ENCODE data around the gene DMPK.
A peak's percentile ranks its signal among the peaks of the same experiment; 100 is the strongest.

The DMPK gene

GRCh38 chr19:45782162-45782691, at the start of gene DMPK:
DMPK (minus strand) TSS chr19:45782490; CDS start chr19:45782352, 138 bp downstream.
- DNase-seq, result no peak

- no peak for DNase-seq
These were observed 46.7 kb upstream of the DMPK start for GRCh38 chr19:45828945-45829344.

- no peak for DNase-seq
These were observed 46.2 kb upstream of the DMPK start for GRCh38 chr19:45828523-45828922.

- DNase-seq, result no peak
These were observed 45.3 kb upstream of the DMPK start for GRCh38 chr19:45827459-45828093.

- DNase-seq, result no peak
These were observed 44.6 kb upstream of the DMPK start for GRCh38 chr19:45826934-45827333.

GRCh38 chr19:45825917-45826893, 43.9 kb upstream of the DMPK start:
- DNase-seq, result no peak

- DNase-seq, result no peak
These were observed 42.9 kb upstream of the DMPK start for GRCh38 chr19:45825263-45825605.

GRCh38 chr19:45824531-45825262, 42.4 kb upstream of the DMPK start:
- peak; percentile 13 for DNase-seq

- DNase-seq, result peak; percentile 49
These were observed 41.8 kb upstream of the DMPK start for GRCh38 chr19:45824041-45824471.

GRCh38 chr19:45823182-45823581, 40.9 kb upstream of the DMPK start:
- no peak for DNase-seq

- DNase-seq, result no peak
These were observed 40.4 kb upstream of the DMPK start for GRCh38 chr19:45822716-45823115.

- no peak for DNase-seq
These were observed 39.3 kb upstream of the DMPK start for GRCh38 chr19:45821570-45821969.

GRCh38 chr19:45821103-45821521, 38.8 kb upstream of the DMPK start:
- no peak for DNase-seq

- no peak for DNase-seq
These were observed 38.3 kb upstream of the DMPK start for GRCh38 chr19:45820413-45821102.

GRCh38 chr19:45819769-45820168, 37.5 kb upstream of the DMPK start:
- no peak for DNase-seq

GRCh38 chr19:45817725-45818301, 35.5 kb upstream of the DMPK start:
- no peak for DNase-seq

- peak; percentile 81 for DNase-seq
These were observed 34.9 kb upstream of the DMPK start for GRCh38 chr19:45817010-45817724.

- no peak for DNase-seq
These were observed 34.1 kb upstream of the DMPK start for GRCh38 chr19:45816236-45817009.

- no peak for DNase-seq
These were observed 33.4 kb upstream of the DMPK start for GRCh38 chr19:45815481-45816216.
